ENCODE results near the gene COL26A1.

DNA sequence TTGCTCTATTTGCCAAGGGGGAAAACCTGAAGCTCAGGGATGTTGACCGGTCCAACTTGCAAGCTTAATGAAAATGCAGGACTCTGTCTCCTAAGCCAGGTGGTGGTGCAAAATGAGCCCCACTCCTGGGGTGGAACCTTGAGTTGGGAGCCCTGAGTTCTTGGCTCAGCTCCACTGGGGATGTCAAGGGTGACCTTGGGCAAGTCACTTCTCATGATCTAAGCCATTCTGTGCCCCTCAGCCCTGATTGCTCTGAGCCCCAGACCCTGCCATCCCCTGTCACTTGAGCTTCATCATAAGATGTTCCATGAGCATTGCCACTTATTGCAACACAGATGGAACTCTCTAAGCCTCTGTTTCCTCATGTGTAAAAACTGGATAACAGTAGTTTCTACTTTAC is 232.6 kb downstream of the COL26A1 start:
- TF ChIP-seq ZNF274 (IDR thresholded peaks at IDR 0.05; ENCODE audit: low read length) (no peak), ZNF274 (tag by site-specific recombination; IDR thresholded peaks at IDR 0.05; ENCODE audit: borderline replicate concordance) (no peak), ZBTB20 (tag by site-specific recombination; IDR thresholded peaks at IDR 0.05) (no peak), ZBTB8A (tag by site-specific recombination; IDR thresholded peaks at IDR 0.05) (no peak), ZNF585B (tag by site-specific recombination; IDR thresholded peaks at IDR 0.05) (no peak), KLF1 (tag by site-specific recombination; IDR thresholded peaks at IDR 0.05) (no peak)
- TF ChIP-seq, protein P1, sequence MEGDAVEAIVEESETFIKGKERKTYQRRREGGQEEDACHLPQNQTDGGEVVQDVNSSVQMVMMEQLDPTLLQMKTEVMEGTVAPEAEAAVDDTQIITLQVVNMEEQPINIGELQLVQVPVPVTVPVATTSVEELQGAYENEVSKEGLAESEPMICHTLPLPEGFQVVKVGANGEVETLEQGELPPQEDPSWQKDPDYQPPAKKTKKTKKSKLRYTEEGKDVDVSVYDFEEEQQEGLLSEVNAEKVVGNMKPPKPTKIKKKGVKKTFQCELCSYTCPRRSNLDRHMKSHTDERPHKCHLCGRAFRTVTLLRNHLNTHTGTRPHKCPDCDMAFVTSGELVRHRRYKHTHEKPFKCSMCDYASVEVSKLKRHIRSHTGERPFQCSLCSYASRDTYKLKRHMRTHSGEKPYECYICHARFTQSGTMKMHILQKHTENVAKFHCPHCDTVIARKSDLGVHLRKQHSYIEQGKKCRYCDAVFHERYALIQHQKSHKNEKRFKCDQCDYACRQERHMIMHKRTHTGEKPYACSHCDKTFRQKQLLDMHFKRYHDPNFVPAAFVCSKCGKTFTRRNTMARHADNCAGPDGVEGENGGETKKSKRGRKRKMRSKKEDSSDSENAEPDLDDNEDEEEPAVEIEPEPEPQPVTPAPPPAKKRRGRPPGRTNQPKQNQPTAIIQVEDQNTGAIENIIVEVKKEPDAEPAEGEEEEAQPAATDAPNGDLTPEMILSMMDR (tag by site-specific recombination; IDR thresholded peaks at IDR 0.05) = no peak
- TF ChIP-seq, protein P2, sequence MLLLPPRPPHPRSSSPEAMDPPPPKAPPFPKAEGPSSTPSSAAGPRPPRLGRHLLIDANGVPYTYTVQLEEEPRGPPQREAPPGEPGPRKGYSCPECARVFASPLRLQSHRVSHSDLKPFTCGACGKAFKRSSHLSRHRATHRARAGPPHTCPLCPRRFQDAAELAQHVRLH (tag by site-specific recombination; IDR thresholded peaks at IDR 0.05) = no peak
